OCI-LY1 (cell line): Measurements from ENCODE around the gene NYAP1.

Experiments
- CTCF ChIP-seq: fragments of 200-600 bp; sonication (generic), shearing (Covaris generic); IDR thresholded peaks from 2 replicates; pipeline ENCODE4 v1.5.1; 2017; ENCODE audit warnings: mild to moderate bottlenecking, antibody characterized with exemption, low read length, moderate library complexity, mixed read lengths
- EZH2 ChIP-seq: fragments of 200-600 bp; sonication (generic), shearing (Covaris generic); IDR thresholded peaks from 2 replicates; pipeline ENCODE4 v1.8.0; 2017; ENCODE audit warnings: borderline replicate concordance, mixed run types, mild to moderate bottlenecking, antibody characterized with exemption, low read length, moderate library complexity, mixed read lengths

GRCh38 chr7:100543586-100543985, 59.9 kb downstream of the NYAP1 start:
- TF ChIP-seq CTCF (no peak), EZH2 (no peak)
